ENCODE results near the gene OR10G7. TPM values are rescaled to one million over a fixed set of nuclear protein-coding genes. Genes with fewer than 3 reads are reported as not detected.

Gene OR10G7, protein sequence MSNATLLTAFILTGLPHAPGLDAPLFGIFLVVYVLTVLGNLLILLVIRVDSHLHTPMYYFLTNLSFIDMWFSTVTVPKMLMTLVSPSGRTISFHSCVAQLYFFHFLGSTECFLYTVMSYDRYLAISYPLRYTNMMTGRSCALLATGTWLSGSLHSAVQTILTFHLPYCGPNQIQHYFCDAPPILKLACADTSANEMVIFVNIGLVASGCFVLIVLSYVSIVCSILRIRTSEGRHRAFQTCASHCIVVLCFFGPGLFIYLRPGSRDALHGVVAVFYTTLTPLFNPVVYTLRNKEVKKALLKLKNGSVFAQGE
- not detected in 2 replicates for total RNA-seq

GRCh38 chr11:124041254-124041653 is at the start of gene OR10G7:
TSS of gene OR10G7 (minus strand) at chr11:124041325. CDS start at chr11:124039001, 2,324 bp downstream.
- no peak for DNase-seq (ENCODE audit: low read depth, low spot score)

DNA sequence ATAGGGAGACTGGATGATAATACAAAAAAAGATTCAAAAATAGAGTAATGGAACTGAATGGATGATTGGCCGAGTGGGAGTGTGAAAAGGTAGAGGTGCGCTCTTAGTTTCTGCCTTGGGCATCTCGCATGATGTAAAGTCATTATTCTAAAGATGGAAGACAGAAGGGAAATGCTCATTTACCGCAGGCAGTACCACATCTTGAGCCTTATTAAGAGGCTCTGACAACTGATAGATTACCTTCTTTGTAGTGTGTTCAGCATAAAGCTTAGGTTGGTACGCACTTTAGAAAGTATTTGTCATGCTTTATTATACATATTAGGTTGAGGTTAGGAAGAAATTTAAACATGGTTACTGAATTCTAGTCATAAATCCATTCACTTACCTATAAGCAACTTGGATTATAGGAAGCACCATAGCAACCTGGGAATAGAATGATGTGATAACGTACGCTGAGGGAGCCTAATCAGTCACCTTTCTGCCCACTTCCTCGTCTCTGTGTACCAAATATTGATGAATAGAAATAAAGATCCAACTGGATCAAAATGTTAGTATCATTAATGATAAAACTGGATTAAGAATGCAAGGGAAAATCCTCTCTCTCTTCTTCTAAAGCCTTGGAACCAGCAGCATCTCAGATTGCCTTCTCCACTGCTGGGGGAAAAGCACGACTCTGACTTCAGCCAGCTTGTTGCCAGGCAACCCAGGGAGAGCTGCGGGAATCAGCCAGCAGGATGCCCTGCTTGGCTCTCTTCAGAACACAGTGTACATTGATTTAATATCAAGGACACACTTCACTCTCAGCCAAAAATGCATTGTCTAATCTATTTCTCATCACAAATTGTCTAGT is 45.1 kb upstream of the OR10G7 start:
- no peak for DNase-seq (ENCODE audit: low read depth, low spot score)

- no peak for DNase-seq (ENCODE audit: low read depth, low spot score)
Observed at GRCh38 chr11:124085583-124085982, 44.5 kb upstream of the OR10G7 start.

GRCh38 chr11:124082371-124082770 is 41.2 kb upstream of the OR10G7 start:
- DNase-seq (ENCODE audit: low read depth, low spot score): no peak

DNA sequence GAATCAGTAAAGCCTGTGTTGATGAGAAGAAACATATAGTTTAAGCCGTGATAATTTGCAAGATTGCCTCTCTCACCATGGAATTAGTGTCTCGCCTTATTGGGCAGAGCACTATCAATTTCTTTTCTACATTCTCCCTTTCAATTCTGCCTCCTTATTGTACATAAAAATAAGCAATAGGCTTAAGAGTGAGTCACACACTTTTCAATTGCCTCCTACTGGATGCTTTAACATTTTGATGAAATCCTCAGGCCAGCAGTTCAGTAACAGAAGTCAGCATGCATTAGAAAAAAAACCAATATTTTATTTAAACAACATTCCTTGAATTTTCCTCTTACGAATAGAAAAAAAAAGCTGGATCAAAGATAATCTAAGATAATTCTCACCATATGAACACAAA is 40.4 kb upstream of the OR10G7 start:
- DNase-seq (ENCODE audit: low read depth, low spot score): no peak

DNA sequence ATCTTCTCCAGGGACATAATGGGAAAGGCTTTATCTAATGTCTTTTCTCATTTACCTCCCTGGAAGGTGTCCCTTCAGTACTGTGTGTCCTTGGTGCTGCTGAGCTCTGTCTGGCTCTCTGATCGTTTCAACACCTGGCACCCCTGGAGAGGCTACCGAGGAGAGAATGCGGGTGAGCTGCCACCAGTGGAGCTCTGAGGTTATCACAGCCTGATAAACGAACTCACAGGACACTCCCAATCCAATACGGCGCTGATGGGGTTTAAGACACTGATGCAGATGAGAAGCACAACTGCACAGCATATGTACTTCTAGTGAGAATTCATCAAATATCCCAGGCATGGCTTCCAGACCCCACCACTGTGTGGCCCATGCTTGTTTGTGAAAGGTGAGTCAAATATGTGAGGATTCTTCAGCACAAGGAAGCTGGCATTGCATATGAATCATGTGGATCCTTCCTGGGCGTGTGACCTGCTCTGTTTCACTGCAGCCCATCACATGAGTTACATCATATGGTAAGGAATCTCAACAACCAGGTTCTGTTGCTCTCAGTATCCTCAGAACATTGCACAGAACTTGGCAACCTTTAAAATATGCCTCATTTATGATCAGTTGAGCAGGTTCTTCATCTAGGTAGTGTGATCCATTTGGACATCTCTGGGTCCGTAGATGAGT is 39.3 kb upstream of the OR10G7 start:
- no peak for DNase-seq (ENCODE audit: low read depth, low spot score)

- no peak for DNase-seq (ENCODE audit: low read depth, low spot score)
Observed at GRCh38 chr11:124079631-124080326, 38.7 kb upstream of the OR10G7 start.

GRCh38 chr11:124078591-124078990 is 37.5 kb upstream of the OR10G7 start:
- DNase-seq (ENCODE audit: low read depth, low spot score): no peak

DNA sequence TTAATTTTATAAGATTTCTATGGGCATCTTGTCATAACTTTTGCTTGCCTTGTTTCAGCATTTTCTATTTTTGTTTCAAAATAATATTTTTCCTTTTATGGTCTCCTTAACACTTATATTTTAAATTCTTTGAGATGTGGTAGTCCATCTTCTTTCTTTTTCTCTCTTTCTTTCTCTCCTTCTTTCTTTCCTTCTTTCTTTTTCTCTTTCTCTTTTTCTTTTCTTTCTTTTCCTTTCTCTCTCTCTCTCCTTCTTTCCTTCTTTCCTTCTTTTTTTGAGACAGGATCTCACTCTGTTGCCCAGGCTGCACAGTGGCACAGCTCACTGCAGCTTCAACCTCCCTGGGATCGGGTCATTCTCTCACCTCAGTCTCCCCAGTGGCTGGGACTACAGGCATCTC is 36.1 kb upstream of the OR10G7 start:
- no peak for DNase-seq (ENCODE audit: low read depth, low spot score)

GRCh38 chr11:124075841-124076651 is 34.9 kb upstream of the OR10G7 start:
- no peak for DNase-seq (ENCODE audit: low read depth, low spot score)

- no peak for DNase-seq (ENCODE audit: low read depth, low spot score)
Observed at GRCh38 chr11:124075492-124075840, 34.3 kb upstream of the OR10G7 start.

DNA sequence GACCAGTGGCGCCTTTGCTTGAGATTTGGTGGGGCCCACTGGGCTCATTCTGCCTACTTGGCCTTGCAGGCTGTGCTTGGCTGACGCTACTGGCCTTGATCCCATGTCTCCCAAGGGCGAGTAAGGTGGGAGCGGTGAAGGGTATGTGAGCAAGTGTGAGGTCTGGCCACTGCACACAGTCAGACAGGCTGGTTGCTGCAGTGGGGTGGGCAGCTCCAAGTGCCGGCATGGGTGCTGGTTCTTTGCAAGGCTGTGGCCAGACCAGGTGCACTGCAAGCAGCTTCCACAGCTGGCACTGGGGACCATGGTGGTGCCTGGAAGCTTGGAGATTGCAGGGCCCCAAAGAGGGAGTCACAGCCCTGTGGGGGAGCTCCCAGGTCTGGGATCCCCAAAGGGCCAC is 33.4 kb upstream of the OR10G7 start:
- no peak for DNase-seq (ENCODE audit: low read depth, low spot score)

DNA sequence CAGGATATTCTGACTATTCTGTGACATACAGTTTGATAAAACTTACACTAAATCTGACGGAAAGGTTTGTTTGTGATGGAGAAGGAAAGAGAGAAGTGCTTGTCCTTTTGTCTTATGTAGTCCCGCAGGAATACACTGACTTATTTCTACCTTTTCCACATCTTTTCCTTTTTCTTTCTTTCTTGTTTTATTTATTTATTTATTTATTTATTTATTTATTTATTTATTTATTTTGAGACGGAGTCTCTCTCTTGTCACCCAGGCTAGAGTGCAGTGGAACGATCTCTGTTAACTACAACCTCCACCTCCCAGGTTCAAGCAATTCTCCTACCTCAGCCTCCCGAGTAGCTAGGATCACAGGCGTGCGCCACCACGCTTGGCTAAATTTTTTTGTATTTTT is 31.0 kb upstream of the OR10G7 start:
- DNase-seq (ENCODE audit: low read depth, low spot score): no peak

DNA sequence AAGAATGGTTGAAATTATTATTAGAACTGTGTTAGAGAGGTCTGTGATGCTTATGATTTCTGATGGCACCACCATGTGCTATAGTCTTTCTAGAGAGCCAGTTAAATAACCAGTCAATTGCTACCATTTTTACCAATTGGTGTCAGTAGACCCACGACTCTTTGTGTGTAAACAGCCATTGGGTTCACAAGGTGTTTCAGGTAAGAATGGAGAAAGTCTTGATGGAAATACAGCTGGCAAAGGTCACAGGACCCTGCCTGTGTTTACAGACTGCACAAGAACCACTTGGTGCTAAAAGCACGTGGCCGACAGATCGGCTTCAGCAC is 30.5 kb upstream of the OR10G7 start:
- DNase-seq (ENCODE audit: low read depth, low spot score): no peak

DNA sequence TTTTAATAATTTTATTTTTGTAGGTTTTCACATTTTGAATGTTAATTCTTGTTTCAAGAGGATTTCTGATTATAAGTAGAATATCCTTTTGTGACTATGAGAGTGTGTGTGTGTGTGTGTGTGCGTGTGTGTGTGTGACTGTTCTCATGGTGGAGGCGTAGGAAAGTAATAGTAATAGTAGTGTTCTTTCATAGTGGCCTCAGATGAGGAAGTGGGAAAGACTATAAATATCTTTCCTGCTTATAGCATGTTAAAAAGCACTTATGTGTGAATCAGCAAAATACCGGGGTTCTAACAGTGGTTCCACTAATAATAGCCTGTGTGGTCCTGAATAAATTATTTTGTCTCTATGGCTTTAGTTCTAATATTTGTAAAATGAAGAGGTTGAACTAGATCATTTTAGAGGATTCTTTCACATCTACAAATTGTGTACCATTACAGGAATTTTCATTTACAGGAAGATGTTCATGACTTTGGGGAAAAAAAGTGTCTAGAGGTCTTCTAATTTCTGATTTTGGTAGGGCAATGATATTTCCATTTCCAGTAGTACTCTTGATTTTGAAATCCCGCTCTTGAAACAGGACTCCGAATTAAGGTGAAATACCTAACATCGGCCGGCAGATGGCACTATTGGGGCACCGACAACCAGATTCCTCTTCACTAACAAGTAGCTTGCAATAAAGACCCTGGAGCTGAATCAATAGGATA is 29.9 kb upstream of the OR10G7 start:
- peak; percentile 58 for DNase-seq (ENCODE audit: low read depth, low spot score)

DNA sequence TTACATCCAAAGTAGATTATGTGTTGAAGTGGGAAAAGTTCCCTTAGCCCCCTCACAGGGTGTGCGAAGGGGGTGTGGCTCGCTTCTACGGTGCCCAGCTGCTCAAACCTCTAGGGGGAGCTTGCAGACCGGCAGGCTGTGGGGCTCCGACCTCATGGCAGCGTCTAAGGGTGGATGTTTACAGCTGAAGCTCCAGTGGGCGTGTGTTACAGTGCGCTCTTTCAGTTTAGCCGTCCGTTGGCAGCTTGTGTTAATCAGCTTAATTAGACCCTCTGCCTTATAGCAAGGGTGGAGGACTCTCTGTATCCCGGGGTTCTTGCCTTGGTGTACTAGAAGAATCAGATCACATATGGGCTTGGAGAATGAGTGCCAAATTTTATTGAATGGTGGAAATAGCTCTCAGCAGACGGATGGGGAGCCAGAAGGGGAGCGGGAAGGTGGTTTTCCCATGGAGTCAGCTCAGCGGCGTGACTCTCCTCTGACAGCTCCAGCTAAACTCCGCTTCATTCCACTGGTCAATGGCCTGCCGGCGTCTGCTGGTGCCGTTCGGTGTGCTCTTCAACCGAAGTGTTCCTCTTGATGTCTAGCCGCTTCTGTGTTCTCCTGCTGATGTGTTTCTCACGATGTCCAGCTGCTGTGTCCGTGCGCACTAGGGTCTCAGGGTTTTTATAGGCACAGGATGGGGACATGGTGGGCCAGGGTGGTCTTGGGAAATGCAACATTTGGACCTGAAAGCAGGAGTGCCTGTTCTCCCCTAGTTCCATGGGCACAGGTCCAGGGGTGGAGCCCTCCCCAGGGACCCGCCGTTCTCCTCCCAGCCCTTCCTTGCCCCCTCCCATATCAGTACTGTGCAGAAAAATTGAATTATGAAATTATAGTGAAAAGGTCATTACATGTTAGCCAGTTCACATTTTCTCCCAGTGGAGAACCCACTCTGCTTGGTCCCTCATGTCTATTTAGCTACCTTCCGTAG is 28.6 kb upstream of the OR10G7 start:
- peak; percentile 24 for DNase-seq (ENCODE audit: low read depth, low spot score)

- no peak for DNase-seq (ENCODE audit: low read depth, low spot score)
Observed at GRCh38 chr11:124068601-124069110, 27.5 kb upstream of the OR10G7 start.

- DNase-seq (ENCODE audit: low read depth, low spot score): no peak
Observed at GRCh38 chr11:124052966-124053365, 11.8 kb upstream of the OR10G7 start.

DNA sequence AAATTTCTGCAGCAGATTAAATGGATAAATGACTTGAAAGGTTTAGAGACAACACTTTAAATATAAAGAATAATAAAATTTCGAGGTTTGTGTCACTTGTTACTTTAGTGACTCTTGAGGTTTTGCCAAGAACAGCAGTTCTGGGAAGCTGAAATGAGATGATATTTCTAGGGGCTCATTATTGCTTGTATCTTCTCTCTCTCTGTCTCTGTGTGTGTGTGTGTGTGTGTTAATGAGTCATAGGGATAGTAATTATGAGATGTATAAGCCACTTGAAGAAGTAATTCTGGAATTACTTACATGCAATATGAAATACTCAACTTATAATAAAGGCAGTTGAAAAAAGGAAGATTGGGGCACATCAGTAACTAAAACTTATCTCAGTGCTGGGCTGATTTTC is 9.6 kb upstream of the OR10G7 start:
- no peak for DNase-seq (ENCODE audit: low read depth, low spot score)

All from pulmonary artery endothelial cell (primary cell).